PC-9 (cell line): Measurements from ENCODE around the gene SPATA46.
A peak's percentile ranks its signal among the peaks of the same experiment; 100 is the strongest.

Experiments
- EZH2 ChIP-seq: fragments of 200-600 bp; sonication (generic); IDR thresholded peaks from 2 replicates; pipeline ENCODE4 v1.8.0; 2017; ENCODE audit warnings: antibody characterized with exemption, low read depth
- TF ChIP-seq, protein P1 (sequence below): fragments of 200-600 bp; sonication (generic); conservative IDR thresholded peaks from 2 replicates; pipeline ENCODE4 v1.6.1; 2017; ENCODE audit warnings: mixed run types, antibody characterized with exemption, mild to moderate bottlenecking, moderate library complexity

GRCh38 chr1:162357681-162358266, 18.9 kb downstream of the SPATA46 start:
- TF ChIP-seq, protein P1, sequence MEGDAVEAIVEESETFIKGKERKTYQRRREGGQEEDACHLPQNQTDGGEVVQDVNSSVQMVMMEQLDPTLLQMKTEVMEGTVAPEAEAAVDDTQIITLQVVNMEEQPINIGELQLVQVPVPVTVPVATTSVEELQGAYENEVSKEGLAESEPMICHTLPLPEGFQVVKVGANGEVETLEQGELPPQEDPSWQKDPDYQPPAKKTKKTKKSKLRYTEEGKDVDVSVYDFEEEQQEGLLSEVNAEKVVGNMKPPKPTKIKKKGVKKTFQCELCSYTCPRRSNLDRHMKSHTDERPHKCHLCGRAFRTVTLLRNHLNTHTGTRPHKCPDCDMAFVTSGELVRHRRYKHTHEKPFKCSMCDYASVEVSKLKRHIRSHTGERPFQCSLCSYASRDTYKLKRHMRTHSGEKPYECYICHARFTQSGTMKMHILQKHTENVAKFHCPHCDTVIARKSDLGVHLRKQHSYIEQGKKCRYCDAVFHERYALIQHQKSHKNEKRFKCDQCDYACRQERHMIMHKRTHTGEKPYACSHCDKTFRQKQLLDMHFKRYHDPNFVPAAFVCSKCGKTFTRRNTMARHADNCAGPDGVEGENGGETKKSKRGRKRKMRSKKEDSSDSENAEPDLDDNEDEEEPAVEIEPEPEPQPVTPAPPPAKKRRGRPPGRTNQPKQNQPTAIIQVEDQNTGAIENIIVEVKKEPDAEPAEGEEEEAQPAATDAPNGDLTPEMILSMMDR = peak; percentile 67
- no peak for TF ChIP-seq EZH2
